ENCODE data around the gene ARL14EPL. TPM values are rescaled to one million over a fixed set of nuclear protein-coding genes. Genes with fewer than 3 reads are reported as not detected.

The ARL14EPL gene
- total and polyA plus RNA-seq, 9 donors = 0.88 TPM; not detected in 8

DNA sequence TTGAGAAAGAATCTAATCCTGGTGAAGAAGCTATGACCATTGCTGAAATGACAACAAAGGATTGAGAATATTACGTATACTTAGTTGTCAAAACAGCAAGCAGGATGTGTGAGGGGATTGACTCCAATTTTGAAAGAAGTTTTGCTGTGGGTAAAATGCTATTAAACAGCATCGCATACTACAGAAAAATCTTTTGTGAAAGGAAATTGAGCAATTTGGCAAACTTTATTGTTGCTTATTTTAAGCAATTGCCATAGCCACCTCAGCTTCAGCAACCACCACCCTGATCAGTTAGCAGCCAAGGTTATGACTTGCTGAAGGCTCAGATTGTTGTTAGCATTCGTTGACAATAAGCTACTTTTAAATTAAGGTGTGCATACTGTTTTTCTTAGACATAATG lies 22.5 kb upstream of the ARL14EPL start:
- WGBS, 3 donors = 68 to 82% (median 73%) methylated on average over 3 of the region's 3 CpGs
- no peak for TF ChIP-seq POLR2A (IDR thresholded peaks at IDR 0.05)
- no peak for TF ChIP-seq EP300 (IDR thresholded peaks at IDR 0.05)
- TF ChIP-seq, protein P1, sequence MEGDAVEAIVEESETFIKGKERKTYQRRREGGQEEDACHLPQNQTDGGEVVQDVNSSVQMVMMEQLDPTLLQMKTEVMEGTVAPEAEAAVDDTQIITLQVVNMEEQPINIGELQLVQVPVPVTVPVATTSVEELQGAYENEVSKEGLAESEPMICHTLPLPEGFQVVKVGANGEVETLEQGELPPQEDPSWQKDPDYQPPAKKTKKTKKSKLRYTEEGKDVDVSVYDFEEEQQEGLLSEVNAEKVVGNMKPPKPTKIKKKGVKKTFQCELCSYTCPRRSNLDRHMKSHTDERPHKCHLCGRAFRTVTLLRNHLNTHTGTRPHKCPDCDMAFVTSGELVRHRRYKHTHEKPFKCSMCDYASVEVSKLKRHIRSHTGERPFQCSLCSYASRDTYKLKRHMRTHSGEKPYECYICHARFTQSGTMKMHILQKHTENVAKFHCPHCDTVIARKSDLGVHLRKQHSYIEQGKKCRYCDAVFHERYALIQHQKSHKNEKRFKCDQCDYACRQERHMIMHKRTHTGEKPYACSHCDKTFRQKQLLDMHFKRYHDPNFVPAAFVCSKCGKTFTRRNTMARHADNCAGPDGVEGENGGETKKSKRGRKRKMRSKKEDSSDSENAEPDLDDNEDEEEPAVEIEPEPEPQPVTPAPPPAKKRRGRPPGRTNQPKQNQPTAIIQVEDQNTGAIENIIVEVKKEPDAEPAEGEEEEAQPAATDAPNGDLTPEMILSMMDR (IDR thresholded peaks at IDR 0.05) = no peak
- DNase-seq = no peak
- Histone ChIP-seq H3K9me3 (no peaks in the 10 kb centered on the region), H3K4me3 (no peak overlapping the region), H3K4me1 (ENCODE audit: insufficient read depth) (peaks cover 2% of the 10 kb centered on the region), H3K27ac (no peak overlapping the region), H3K36me3 (no peaks in the 10 kb centered on the region), H3K27me3 (no peaks in the 10 kb centered on the region)
- intact Hi-C loops (cut with DNase I) = no loop called here

DNA sequence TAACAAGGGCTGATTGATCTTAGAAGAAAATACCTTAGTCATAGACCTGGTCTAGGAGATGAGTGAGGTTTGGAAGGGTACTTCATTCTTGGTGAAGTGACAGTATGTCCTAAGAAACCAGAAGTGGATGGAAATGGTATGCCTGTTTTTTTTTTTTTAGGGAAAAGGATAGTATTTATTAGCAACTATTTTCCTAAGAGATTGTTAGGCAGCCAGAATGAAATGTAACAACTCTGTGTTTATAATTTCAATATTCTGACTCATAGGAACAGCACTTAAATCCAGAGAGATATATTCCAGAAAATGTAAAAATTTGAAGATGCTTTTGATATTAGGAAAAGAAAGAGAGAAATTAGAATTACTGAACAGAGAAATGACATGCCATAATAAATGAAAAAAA lies 21.2 kb upstream of the ARL14EPL start:
- Histone ChIP-seq H3K27ac (no peak overlapping the region), H3K9me3 (no peaks in the 10 kb centered on the region), H3K27me3 (no peaks in the 10 kb centered on the region), H3K4me3 (no peak overlapping the region), H3K36me3 (no peaks in the 10 kb centered on the region), H3K4me1 (ENCODE audit: insufficient read depth) (peaks cover 2% of the 10 kb centered on the region)
- TF ChIP-seq POLR2A (IDR thresholded peaks at IDR 0.05) (no peak), EP300 (IDR thresholded peaks at IDR 0.05) (no peak)
- TF ChIP-seq, protein P1 (IDR thresholded peaks at IDR 0.05) = no peak
- DNase-seq = no peak
- intact Hi-C loops (cut with DNase I) = no loop called here

GRCh38 chr5:116013207-116013785 lies 19.0 kb upstream of the ARL14EPL start:
- WGBS, 3 donors = 50 to 61% (median 55%) methylated on average over 6 of the region's 6 CpGs
- DNase-seq = no peak
- intact Hi-C loops (cut with DNase I) = no loop called here
- Histone ChIP-seq H3K4me3 (no peak overlapping the region), H3K4me1 (ENCODE audit: insufficient read depth) (peaks cover 2% of the 10 kb centered on the region), H3K27me3 (no peaks in the 10 kb centered on the region), H3K9me3 (no peaks in the 10 kb centered on the region), H3K36me3 (no peaks in the 10 kb centered on the region), H3K27ac (no peak overlapping the region)
- TF ChIP-seq, protein P1 (IDR thresholded peaks at IDR 0.05) = no peak
- TF ChIP-seq EP300 (IDR thresholded peaks at IDR 0.05) (no peak), POLR2A (IDR thresholded peaks at IDR 0.05) (no peak)

DNA sequence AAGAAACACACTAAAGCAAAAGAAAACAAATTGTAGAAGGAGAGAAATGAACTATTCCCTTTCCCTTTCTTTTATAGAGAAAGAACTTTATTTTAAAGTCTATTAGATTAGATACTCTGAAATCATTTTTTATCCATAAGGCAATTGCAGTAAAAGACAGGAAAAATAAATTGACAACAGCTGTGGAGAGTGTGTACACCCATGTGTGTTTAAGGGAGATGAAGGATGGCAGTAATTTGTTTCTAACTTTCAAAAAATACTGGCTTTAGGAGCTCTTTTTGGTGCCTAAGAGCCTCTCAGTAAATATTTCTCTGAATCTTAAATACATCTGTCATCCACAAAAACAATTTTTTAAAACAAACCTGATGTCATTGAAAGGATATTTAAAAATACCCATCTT lies 18.3 kb upstream of the ARL14EPL start:
- Histone ChIP-seq H3K9me3 (no peaks in the 10 kb centered on the region), H3K36me3 (no peaks in the 10 kb centered on the region), H3K27me3 (no peaks in the 10 kb centered on the region), H3K4me1 (ENCODE audit: insufficient read depth) (peaks cover 2% of the 10 kb centered on the region), H3K27ac (no peak overlapping the region), H3K4me3 (no peak overlapping the region)
- TF ChIP-seq, protein P1 (IDR thresholded peaks at IDR 0.05) = no peak
- TF ChIP-seq POLR2A (IDR thresholded peaks at IDR 0.05) = no peak
- TF ChIP-seq EP300 (IDR thresholded peaks at IDR 0.05) = no peak
- intact Hi-C loops (cut with DNase I) = no loop called here
- DNase-seq = no peak
